ENCODE measurements around the gene DOCK11.

DNA sequence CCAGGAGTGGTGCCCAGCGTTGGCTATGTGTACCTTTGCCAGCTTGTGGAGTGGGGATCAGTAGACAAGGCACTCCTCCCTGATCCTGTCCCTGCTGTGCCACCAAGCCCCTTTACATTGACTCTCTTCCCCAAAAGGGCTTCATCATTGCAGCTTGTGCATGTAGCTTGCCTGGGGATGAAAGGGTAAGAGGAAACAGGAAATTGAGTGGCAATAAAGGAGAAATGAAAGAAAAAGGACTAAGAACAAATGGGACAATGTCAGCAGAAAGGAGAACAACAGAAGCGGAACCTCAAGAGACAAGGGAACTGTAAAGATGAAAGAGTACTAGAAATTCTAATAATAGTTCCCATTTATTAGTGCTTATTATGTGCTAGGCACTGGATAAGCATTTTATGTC, 223.1 kb downstream of the DOCK11 start:
- TF ChIP-seq, protein P1, sequence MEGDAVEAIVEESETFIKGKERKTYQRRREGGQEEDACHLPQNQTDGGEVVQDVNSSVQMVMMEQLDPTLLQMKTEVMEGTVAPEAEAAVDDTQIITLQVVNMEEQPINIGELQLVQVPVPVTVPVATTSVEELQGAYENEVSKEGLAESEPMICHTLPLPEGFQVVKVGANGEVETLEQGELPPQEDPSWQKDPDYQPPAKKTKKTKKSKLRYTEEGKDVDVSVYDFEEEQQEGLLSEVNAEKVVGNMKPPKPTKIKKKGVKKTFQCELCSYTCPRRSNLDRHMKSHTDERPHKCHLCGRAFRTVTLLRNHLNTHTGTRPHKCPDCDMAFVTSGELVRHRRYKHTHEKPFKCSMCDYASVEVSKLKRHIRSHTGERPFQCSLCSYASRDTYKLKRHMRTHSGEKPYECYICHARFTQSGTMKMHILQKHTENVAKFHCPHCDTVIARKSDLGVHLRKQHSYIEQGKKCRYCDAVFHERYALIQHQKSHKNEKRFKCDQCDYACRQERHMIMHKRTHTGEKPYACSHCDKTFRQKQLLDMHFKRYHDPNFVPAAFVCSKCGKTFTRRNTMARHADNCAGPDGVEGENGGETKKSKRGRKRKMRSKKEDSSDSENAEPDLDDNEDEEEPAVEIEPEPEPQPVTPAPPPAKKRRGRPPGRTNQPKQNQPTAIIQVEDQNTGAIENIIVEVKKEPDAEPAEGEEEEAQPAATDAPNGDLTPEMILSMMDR (IDR thresholded peaks at IDR 0.05 in 2 of 3, conservative IDR thresholded peaks at IDR 0.05 in 1 of 3; ENCODE audit: insufficient read depth in 2 of 3, low read depth in 1 of 3, low read length in 3 of 3) = no peak
- TF ChIP-seq POLR2B (IDR thresholded peaks at IDR 0.05; ENCODE audit: low read depth, partially characterized antibody) (no peak), POLR2A (conservative IDR thresholded peaks at IDR 0.05) (no peak), BHLHE40 (IDR thresholded peaks at IDR 0.05; ENCODE audit: low read length) (no peak), FOXA1 (IDR thresholded peaks at IDR 0.05; ENCODE audit: borderline replicate concordance) (no peak), MAFK (IDR thresholded peaks at IDR 0.05; ENCODE audit: low read length) (no peak)
- TF ChIP-seq, protein P2, sequence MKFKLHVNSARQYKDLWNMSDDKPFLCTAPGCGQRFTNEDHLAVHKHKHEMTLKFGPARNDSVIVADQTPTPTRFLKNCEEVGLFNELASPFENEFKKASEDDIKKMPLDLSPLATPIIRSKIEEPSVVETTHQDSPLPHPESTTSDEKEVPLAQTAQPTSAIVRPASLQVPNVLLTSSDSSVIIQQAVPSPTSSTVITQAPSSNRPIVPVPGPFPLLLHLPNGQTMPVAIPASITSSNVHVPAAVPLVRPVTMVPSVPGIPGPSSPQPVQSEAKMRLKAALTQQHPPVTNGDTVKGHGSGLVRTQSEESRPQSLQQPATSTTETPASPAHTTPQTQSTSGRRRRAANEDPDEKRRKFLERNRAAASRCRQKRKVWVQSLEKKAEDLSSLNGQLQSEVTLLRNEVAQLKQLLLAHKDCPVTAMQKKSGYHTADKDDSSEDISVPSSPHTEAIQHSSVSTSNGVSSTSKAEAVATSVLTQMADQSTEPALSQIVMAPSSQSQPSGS (CRISPR knock-in tag; IDR thresholded peaks at IDR 0.05) = no peak
- TF ChIP-seq, protein P3, sequence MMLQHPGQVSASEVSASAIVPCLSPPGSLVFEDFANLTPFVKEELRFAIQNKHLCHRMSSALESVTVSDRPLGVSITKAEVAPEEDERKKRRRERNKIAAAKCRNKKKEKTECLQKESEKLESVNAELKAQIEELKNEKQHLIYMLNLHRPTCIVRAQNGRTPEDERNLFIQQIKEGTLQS (IDR thresholded peaks at IDR 0.05) = no peak
- TF ChIP-seq, protein P3 (CRISPR knock-in tag; conservative IDR thresholded peaks at IDR 0.05) = no peak
- TF ChIP-seq, protein P4, sequence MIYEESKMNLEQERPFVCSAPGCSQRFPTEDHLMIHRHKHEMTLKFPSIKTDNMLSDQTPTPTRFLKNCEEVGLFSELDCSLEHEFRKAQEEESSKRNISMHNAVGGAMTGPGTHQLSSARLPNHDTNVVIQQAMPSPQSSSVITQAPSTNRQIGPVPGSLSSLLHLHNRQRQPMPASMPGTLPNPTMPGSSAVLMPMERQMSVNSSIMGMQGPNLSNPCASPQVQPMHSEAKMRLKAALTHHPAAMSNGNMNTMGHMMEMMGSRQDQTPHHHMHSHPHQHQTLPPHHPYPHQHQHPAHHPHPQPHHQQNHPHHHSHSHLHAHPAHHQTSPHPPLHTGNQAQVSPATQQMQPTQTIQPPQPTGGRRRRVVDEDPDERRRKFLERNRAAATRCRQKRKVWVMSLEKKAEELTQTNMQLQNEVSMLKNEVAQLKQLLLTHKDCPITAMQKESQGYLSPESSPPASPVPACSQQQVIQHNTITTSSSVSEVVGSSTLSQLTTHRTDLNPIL (CRISPR knock-in tag; IDR thresholded peaks at IDR 0.05) = no peak
